Placental pericyte (primary cell): ENCODE results near the gene TTC6. TPM values are rescaled to one million over a fixed set of nuclear protein-coding genes. Genes with fewer than 3 reads are reported as not detected.

Experiments
- total RNA-seq: library from RNA; depleted of rRNA; stranded (reverse); fragments of >200 nt; gene quantifications from 2 replicates; pipeline ENCODE4 v1.2.3, GENCODE V29; 2012

TTC6 gene
- total RNA-seq: 0.14 TPM in 1 of 2 replicates, not detected in the other

GRCh38 chr14:37594971-37595808 is at the start of gene TTC6, which contains the start of gene FOXA1:
Gene TTC6 (plus strand): TSS chr14:37595629. CDS start chr14:37622065, 26,436 bp downstream.
Gene FOXA1 (minus strand): TSS chr14:37595249. CDS start chr14:37594972, 277 bp downstream.

Other genes starting within 250 kb of the TTC6 start
- gene FOXA1, start 380 bp upstream of the TTC6 start, total RNA-seq: under 0.01 TPM in 1 of 2 replicates, not detected in the other